SU-DHL-6 (cell line): Measurements from ENCODE around the gene AADACL2.

Source experiments
- H2AFZ ChIP-seq: fragments of 200-600 bp; sonication (generic); 2 replicates; pipeline ENCODE4 v1.6.1; 2014; ENCODE audit warnings: low read depth, mild to moderate bottlenecking, moderate library complexity, mixed read lengths, antibody characterized with exemption, low read length; ENCODE audit not compliant: severe bottlenecking
- H3F3A ChIP-seq: fragments of 200-600 bp; shearing (Covaris generic); 2 replicates; pipeline ENCODE4 v1.6.0; 2016; ENCODE audit warnings: antibody characterized with exemption, mild to moderate bottlenecking; ENCODE audit not compliant: insufficient read depth
- H3K27ac ChIP-seq: fragments of 200-600 bp; sonication (generic); 2 replicates; pipeline ENCODE4 v1.5.1; 2016; ENCODE audit warnings: low read depth, mild to moderate bottlenecking, low read length, moderate library complexity, mixed read lengths
- H3K27me3 ChIP-seq: fragments of 200-600 bp; sonication (generic), shearing (Covaris generic); 2 replicates; pipeline ENCODE4 v1.6.0; 2014; ENCODE audit warnings: mild to moderate bottlenecking, low read length
- H3K36me3 ChIP-seq: fragments of 200-600 bp; sonication (generic); 2 replicates; pipeline ENCODE4 v1.6.1; 2014; ENCODE audit warnings: mild to moderate bottlenecking, low read length, mixed read lengths
- H3K4me2 ChIP-seq: fragments of 300-600, 200-600 bp; shearing (Covaris generic), sonication (generic); 2 replicates; pipeline ENCODE4 v1.6.0; 2014; ENCODE audit warnings: low read length, low read depth, mild to moderate bottlenecking; ENCODE audit not compliant: poor library complexity, severe bottlenecking
- H3K4me3 ChIP-seq: fragments of 200-600 bp; sonication (generic); 2 replicates; pipeline ENCODE4 v1.5.1; 2014; ENCODE audit warnings: antibody characterized with exemption, low read length, mild to moderate bottlenecking, mixed read lengths; ENCODE audit not compliant: insufficient read depth, poor library complexity, severe bottlenecking
- H3K79me2 ChIP-seq: fragments of 200-600 bp; sonication (generic); 2 replicates; pipeline ENCODE4 v1.6.1; 2014; ENCODE audit warnings: mild to moderate bottlenecking, low read length, moderate library complexity; ENCODE audit not compliant: insufficient read depth
- H3K9ac ChIP-seq: fragments of 200-600 bp; sonication (generic); 2 replicates; pipeline ENCODE4 v1.7.0; 2014; ENCODE audit warnings: mild to moderate bottlenecking, low read length
- H3K9me2 ChIP-seq: fragments of 200-600 bp; sonication (generic); replicated peaks from 2 replicates; pipeline ENCODE4 v1.6.1; 2014; ENCODE audit warnings: low read length; ENCODE audit not compliant: insufficient read depth
- H3K9me3 ChIP-seq: fragments of 200-600 bp; sonication (generic); 2 replicates; pipeline ENCODE4 v1.6.1; 2014; ENCODE audit warnings: low read length, mixed read lengths; ENCODE audit not compliant: insufficient read depth
- H4K20me1 ChIP-seq: fragments of 200-600 bp; sonication (generic); 2 replicates; pipeline ENCODE4 v1.6.1; 2014; ENCODE audit warnings: low read depth, mild to moderate bottlenecking, antibody characterized with exemption, low read length, moderate library complexity, mixed read lengths
- EZH2phosphoT487 ChIP-seq: fragments of 200-600 bp; sonication (generic), shearing (Covaris generic); conservative IDR thresholded peaks from 2 replicates; pipeline ENCODE4 v1.6.1; 2018; ENCODE audit warnings: mild to moderate bottlenecking, antibody characterized with exemption, low read length, moderate library complexity, mixed read lengths
- TF ChIP-seq, protein P1 (sequence below): fragments of 200-600 bp; sonication (generic); IDR thresholded peaks from one replicate; pipeline ENCODE4 v1.5.1; 2017; ENCODE audit warnings: antibody characterized with exemption, mild to moderate bottlenecking, low read length, moderate library complexity; ENCODE audit not compliant: insufficient read depth, poor library complexity, severe bottlenecking

Gene AADACL2

DNA sequence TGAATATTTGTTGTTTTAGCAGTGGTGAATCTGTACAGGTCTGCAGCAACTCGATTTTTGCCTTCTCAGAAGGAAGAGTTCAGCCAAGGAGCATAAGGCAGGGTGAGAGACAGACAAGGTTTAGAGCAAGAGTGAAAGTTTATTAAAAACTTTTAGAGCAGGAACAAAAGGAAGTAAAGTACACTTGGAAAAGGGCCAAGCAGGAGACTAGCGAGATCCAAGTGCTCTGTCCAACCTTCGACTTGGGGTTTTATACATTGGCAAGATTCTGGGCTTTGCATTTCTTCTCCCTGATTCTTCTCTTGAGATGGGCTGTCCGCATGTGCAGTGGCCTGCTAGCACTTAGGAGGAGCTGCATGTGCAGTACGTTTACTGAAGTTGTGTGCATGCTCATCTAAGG, 46.7 kb upstream of the AADACL2 start:
- Histone ChIP-seq H2AFZ (no peak overlapping the region), H3K36me3 (no peaks in the 10 kb centered on the region), H3K27ac (no peak overlapping the region)

DNA sequence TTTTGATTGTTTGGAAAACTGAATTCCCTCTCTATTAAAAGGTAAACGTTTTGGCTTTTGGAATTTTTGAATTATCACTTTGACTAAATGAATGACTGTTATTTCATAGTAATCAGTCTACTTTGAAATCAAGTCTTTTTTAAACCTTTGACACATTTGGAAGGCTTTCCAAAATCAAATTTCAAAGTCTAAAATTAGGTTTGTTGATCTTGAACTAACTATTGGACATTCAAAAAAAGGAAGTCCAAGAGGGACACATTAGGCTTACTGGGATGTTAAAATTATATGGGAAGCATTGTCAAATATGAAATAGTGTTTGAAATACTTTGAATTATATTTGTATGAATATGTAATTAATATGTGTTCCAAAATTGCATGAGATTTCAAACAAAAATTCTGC, 45.2 kb upstream of the AADACL2 start:
- Histone ChIP-seq H3K9me2 (no peaks in the 10 kb centered on the region), H3K4me2 (no peak overlapping the region), H3K79me2 (no peaks in the 10 kb centered on the region), H3K4me3 (no peak overlapping the region), H3K27me3 (no peaks in the 10 kb centered on the region), H2AFZ (no peak overlapping the region), H4K20me1 (no peaks in the 10 kb centered on the region), H3K9me3 (no peaks in the 10 kb centered on the region), H3K27ac (no peak overlapping the region), H3F3A (no peaks in the 10 kb centered on the region), H3K36me3 (no peaks in the 10 kb centered on the region), H3K9ac (no peak overlapping the region)
- TF ChIP-seq EZH2phosphoT487 = no peak

More for the DNA sequence above, 46.7 kb upstream of the AADACL2 start:
- Histone ChIP-seq H3K4me3 (no peak overlapping the region), H3K79me2 (no peaks in the 10 kb centered on the region), H3K9me2 (no peaks in the 10 kb centered on the region), H3K4me2 (no peak overlapping the region), H3K27me3 (no peaks in the 10 kb centered on the region), H3K9me3 (no peaks in the 10 kb centered on the region), H3K9ac (no peak overlapping the region), H4K20me1 (no peaks in the 10 kb centered on the region), H3F3A (no peaks in the 10 kb centered on the region)
- TF ChIP-seq, protein P1, sequence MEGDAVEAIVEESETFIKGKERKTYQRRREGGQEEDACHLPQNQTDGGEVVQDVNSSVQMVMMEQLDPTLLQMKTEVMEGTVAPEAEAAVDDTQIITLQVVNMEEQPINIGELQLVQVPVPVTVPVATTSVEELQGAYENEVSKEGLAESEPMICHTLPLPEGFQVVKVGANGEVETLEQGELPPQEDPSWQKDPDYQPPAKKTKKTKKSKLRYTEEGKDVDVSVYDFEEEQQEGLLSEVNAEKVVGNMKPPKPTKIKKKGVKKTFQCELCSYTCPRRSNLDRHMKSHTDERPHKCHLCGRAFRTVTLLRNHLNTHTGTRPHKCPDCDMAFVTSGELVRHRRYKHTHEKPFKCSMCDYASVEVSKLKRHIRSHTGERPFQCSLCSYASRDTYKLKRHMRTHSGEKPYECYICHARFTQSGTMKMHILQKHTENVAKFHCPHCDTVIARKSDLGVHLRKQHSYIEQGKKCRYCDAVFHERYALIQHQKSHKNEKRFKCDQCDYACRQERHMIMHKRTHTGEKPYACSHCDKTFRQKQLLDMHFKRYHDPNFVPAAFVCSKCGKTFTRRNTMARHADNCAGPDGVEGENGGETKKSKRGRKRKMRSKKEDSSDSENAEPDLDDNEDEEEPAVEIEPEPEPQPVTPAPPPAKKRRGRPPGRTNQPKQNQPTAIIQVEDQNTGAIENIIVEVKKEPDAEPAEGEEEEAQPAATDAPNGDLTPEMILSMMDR = no peak
- TF ChIP-seq EZH2phosphoT487 = no peak

DNA sequence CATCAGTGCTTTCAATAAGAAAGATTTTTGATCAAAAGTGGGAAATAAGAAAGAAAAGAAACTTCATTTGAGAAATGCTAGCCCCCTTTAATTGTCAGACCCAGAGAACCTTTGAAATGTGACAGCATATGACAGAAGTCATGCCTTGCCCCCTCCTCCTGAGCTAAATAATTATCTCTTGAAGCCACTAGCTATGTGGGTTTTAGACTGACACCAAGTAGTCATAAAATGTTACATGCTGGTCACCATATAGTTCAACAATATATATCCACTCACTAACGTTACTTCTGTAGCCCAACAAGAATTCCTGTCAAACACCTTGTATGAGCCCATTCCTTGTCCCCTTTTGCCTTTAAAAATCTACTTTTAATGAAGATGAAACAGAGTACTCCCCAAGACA, 43.1 kb upstream of the AADACL2 start:
- Histone ChIP-seq H3K36me3 (no peaks in the 10 kb centered on the region), H4K20me1 (no peaks in the 10 kb centered on the region), H3K9me3 (no peaks in the 10 kb centered on the region), H3K27ac (no peak overlapping the region), H3K27me3 (no peaks in the 10 kb centered on the region), H3K79me2 (no peaks in the 10 kb centered on the region), H3K9me2 (no peaks in the 10 kb centered on the region), H3K4me2 (no peak overlapping the region), H3K9ac (no peak overlapping the region), H2AFZ (no peak overlapping the region), H3K4me3 (no peak overlapping the region), H3F3A (no peaks in the 10 kb centered on the region)
- TF ChIP-seq, protein P1 = no peak
- TF ChIP-seq EZH2phosphoT487 = no peak

DNA sequence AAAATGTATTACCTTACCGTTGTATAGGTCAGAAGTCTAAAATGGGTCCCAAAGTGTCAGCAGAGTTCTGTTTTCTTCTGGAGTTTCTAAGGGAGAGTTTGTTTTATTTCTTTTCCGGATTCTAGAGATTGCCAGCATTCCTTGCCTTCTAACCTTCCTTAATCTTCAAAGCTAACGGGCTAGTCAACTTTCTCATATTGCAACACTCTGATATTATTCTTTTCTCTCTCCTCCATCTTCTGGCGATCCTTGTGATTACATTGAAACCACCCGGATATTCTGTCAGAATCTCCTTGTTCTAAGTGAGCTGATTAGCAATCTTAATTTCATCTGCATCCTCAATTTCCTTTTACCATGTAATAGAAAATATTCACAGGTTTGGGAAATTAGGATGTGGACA, 36.2 kb upstream of the AADACL2 start:
- no peak overlapping the region for H3K4me2 ChIP-seq
- no peak overlapping the region for H3K4me3 ChIP-seq
- H3K36me3 ChIP-seq = no peaks in the 10 kb centered on the region
- no peak overlapping the region for H2AFZ ChIP-seq
- no peak for TF ChIP-seq EZH2phosphoT487
- TF ChIP-seq, protein P1 = no peak
- H3K9ac ChIP-seq = no peak overlapping the region
- no peaks in the 10 kb centered on the region for H3K27me3 ChIP-seq
- no peaks in the 10 kb centered on the region for H3K9me3 ChIP-seq
- no peaks in the 10 kb centered on the region for H3K79me2 ChIP-seq
- no peak overlapping the region for H3K27ac ChIP-seq
- H4K20me1 ChIP-seq = no peaks in the 10 kb centered on the region
- no peaks in the 10 kb centered on the region for H3K9me2 ChIP-seq
- no peaks in the 10 kb centered on the region for H3F3A ChIP-seq
